Coronary artery (tissue), 2 donors: ENCODE measurements around the gene CCDC38.
"Not testable (repeated sequence)": the region's sequence is repeated elsewhere in the genome, so short reads cannot be mapped to it uniquely, and the experiment has no call there.

Source experiments
- DNase-seq: peaks from one replicate; pipeline ENCODE4 v3.0.0-alpha.2; 2017; ENCODE audit warnings: low spot score
- H3K27ac ChIP-seq, 2 donors: fragments of 200-600 bp; sonication (generic); one replicate each; pipeline ENCODE4 v1.5.1; 2016 to 2019
- H3K4me3 ChIP-seq: fragments of 200-600 bp; sonication (generic); 2 replicates; pipeline ENCODE4 v1.5.1; 2016; ENCODE audit warnings: mild to moderate bottlenecking, moderate library complexity
- CTCF ChIP-seq: fragments of 200-600 bp; sonication (generic); IDR thresholded peaks from one replicate; pipeline ENCODE4 v1.5.1; 2019; ENCODE audit warnings: antibody characterized with exemption

Gene CCDC38

GRCh38 chr12:95974358-95974757 is 31.9 kb upstream of the CCDC38 start:
- H3K4me3 ChIP-seq, result no peak overlapping the region
- H3K27ac ChIP-seq, result no peak overlapping the region
- no peak for DNase-seq
- no peak for TF ChIP-seq CTCF

- no peak for DNase-seq
- no peak for TF ChIP-seq CTCF
- H3K27ac ChIP-seq, result no peak overlapping the region
- no peak overlapping the region for H3K4me3 ChIP-seq
These were observed 30.5 kb upstream of the CCDC38 start for GRCh38 chr12:95972832-95973456.

- no peak for DNase-seq
- no peak overlapping the region for H3K4me3 ChIP-seq
- no peak overlapping the region for H3K27ac ChIP-seq
- TF ChIP-seq CTCF, result no peak
These were observed 28.5 kb upstream of the CCDC38 start for GRCh38 chr12:95970905-95971304.

GRCh38 chr12:95969116-95969515 is 26.7 kb upstream of the CCDC38 start:
- not testable (repeated sequence) for DNase-seq, H3K4me3 ChIP-seq

GRCh38 chr12:95967301-95967700 is 24.9 kb upstream of the CCDC38 start:
- TF ChIP-seq CTCF, result no peak
- no peak overlapping the region for H3K27ac ChIP-seq
- DNase-seq, result no peak
- H3K4me3 ChIP-seq, result no peak overlapping the region

More at GRCh38 chr12:95969116-95969515, 26.7 kb upstream of the CCDC38 start:
- not testable (repeated sequence) for H3K27ac ChIP-seq

GRCh38 chr12:95966287-95966870 is 24.0 kb upstream of the CCDC38 start:
- no peak overlapping the region for H3K4me3 ChIP-seq
- DNase-seq, result no peak
- H3K27ac ChIP-seq, result no peak overlapping the region
- no peak for TF ChIP-seq CTCF

- Histone ChIP-seq H3K4me3 (no peak overlapping the region), H3K27ac (no peak overlapping the region)
- DNase-seq, result no peak
- TF ChIP-seq CTCF, result no peak
These were observed 20.7 kb upstream of the CCDC38 start for GRCh38 chr12:95963096-95963495.
